ENCODE data around the gene OTOP2.
A peak's percentile ranks its signal among the peaks of the same experiment; 100 is the strongest.

DNA sequence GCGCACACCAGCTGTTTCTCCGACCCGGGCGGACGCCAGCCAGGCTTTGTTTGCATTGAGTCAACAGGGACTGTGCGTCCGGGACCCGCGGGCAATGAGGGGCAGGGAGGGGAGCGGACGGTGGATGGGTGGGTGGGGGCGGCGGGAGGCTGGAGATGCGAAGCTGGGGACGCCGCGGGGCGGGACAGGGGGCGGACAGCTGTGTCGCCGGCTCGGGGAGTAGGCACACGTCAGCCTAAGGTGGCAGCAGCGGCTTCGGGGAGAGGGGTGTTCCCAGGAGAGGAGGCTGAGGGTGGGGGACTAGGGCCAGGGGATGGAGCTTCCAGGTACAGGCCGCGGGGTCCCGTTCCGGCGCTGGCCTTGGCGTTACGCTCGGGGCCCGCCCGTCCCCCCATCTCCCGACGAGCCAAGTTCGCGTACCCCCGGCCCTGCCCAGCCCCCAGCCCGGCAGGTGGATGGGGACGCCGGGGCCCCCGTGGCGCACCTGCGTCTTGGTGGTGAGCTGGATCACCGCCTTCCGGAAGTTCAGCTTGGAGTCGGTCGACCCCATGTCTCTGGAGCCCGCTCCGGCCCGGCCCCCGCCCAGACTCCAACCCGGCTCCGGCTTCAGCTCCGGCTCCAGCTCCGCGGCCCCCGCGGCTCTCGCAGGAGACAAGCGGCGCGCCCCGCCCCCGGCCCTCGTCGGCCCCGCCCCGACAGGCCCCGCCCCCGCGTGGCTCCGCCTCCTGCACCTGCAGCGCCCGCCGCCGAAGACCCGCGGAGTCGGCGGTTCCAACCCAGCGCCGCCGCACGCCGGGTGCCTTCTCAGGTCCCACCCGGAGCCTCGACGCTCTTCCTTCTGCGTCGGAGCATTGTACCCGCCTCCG lies 48.3 kb downstream of the OTOP2 start, which contains the start of gene HID1:
- TF ChIP-seq, protein P1, sequence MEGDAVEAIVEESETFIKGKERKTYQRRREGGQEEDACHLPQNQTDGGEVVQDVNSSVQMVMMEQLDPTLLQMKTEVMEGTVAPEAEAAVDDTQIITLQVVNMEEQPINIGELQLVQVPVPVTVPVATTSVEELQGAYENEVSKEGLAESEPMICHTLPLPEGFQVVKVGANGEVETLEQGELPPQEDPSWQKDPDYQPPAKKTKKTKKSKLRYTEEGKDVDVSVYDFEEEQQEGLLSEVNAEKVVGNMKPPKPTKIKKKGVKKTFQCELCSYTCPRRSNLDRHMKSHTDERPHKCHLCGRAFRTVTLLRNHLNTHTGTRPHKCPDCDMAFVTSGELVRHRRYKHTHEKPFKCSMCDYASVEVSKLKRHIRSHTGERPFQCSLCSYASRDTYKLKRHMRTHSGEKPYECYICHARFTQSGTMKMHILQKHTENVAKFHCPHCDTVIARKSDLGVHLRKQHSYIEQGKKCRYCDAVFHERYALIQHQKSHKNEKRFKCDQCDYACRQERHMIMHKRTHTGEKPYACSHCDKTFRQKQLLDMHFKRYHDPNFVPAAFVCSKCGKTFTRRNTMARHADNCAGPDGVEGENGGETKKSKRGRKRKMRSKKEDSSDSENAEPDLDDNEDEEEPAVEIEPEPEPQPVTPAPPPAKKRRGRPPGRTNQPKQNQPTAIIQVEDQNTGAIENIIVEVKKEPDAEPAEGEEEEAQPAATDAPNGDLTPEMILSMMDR (IDR thresholded peaks at IDR 0.05), result no peak
- TF ChIP-seq POLR2A (IDR thresholded peaks at IDR 0.05), result peak; percentile 72 to 79 (median 78)
